ENCODE data around the gene HIP1R.

DNA sequence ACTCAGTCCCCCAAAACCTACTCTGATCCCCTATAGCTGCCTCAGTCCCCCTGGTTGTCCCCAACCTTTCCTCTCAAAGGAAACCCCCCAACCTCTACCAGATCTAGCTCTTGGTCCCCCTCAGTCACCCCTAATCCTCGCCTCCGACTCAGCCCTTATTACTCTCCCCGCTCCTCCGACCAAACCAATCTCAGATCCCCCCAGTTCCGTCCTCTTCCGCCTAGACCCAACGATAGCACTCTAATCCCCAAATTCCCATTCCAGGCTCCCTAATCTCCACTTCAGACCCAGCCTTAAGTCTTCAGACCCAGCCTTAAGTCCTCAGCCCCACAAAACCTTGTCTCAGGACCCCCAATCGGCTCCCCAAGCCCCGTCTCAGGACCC is 60.1 kb downstream of the HIP1R start:
- TF ChIP-seq, protein P1, sequence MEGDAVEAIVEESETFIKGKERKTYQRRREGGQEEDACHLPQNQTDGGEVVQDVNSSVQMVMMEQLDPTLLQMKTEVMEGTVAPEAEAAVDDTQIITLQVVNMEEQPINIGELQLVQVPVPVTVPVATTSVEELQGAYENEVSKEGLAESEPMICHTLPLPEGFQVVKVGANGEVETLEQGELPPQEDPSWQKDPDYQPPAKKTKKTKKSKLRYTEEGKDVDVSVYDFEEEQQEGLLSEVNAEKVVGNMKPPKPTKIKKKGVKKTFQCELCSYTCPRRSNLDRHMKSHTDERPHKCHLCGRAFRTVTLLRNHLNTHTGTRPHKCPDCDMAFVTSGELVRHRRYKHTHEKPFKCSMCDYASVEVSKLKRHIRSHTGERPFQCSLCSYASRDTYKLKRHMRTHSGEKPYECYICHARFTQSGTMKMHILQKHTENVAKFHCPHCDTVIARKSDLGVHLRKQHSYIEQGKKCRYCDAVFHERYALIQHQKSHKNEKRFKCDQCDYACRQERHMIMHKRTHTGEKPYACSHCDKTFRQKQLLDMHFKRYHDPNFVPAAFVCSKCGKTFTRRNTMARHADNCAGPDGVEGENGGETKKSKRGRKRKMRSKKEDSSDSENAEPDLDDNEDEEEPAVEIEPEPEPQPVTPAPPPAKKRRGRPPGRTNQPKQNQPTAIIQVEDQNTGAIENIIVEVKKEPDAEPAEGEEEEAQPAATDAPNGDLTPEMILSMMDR (IDR thresholded peaks at IDR 0.05; ENCODE audit: control extremely low read depth in 1 of 3, insufficient read depth in 1 of 3, low read depth in 1 of 3, low read length in 3 of 3) = no peak
- TF ChIP-seq MAX (IDR thresholded peaks at IDR 0.05) (no peak), SIX5 (IDR thresholded peaks at IDR 0.05; ENCODE audit: low read depth, low read length) (no peak), CEBPB (IDR thresholded peaks at IDR 0.05; ENCODE audit: low read depth, low read length) (no peak)
